Mucosa of descending colon (tissue), 3 donors: ENCODE measurements around the gene PSMG3. TPM values are rescaled to one million over a fixed set of nuclear protein-coding genes. Genes with fewer than 3 reads are reported as not detected.
"Not testable (repeated sequence)": the region's sequence is repeated elsewhere in the genome, so short reads cannot be mapped to it uniquely, and the experiment has no call there.

Source experiments
- ATAC-seq: fragments of 200-7000 bp; cut with Tn5 transposase; one replicate; pipeline ENCODE4 v1.9.1; 2020; ENCODE audit warnings: mild to moderate bottlenecking, moderate library complexity
- DNase-seq, 3 donors: peaks; one replicate each; pipeline ENCODE4 v3.0.0-alpha.2; 2020
- H3K36me3 ChIP-seq: fragments of 200-600 bp; one replicate; pipeline ENCODE4 v1.8.0; 2021; ENCODE audit warnings: low read depth, mild to moderate bottlenecking
- H3K4me1 ChIP-seq: fragments of 200-600 bp; one replicate; pipeline ENCODE4 v1.8.0; 2021; ENCODE audit warnings: low read depth, mild to moderate bottlenecking
- H3K4me3 ChIP-seq: fragments of 200-600 bp; one replicate; pipeline ENCODE4 v1.8.0; 2021; ENCODE audit warnings: mild to moderate bottlenecking
- H3K9me3 ChIP-seq: fragments of 200-600 bp; one replicate; pipeline ENCODE4 v1.8.0; 2021; ENCODE audit warnings: mild to moderate bottlenecking
- CTCF ChIP-seq: fragments of 200-600 bp; IDR thresholded peaks from one replicate; pipeline ENCODE4 v1.8.0; 2022; ENCODE audit warnings: antibody characterized with exemption, mild to moderate bottlenecking
- intact Hi-C, 2 donors: fragments of 100-400 bp; cut with DNase I in 1 of 2; cut with micrococcal nuclease in 1 of 2; formaldehyde crosslinking; loops; one replicate each; pipeline versions ENCODE4 v1.11.0 to v1.11.1; 2022; cut with DNase I, micrococcal nuclease
- total RNA-seq, 3 donors: library from RNA; stranded (reverse); fragmentation: NEBNext Ultra II Directional in 2 of 3; extraction: Animal tissue kit (Norgen Biotek cat#: 25700) in 2 of 3; gene quantifications; one replicate each; pipeline versions ENCODE4 v1.2.1 to v1.2.4, GENCODE V29; 2021 to 2023
- donor health status: DM: no; HTN: no; CAD: no; lungs with moderate emphysema.
- donor health status: DM: no; HTN: no; CAD: no.
- donor health status: DM: no; HTN: yes; CAD: no.

PSMG3 gene
- total RNA-seq, 3 donors from 2014 or later = 22.6 to 26.0 (median 22.9) TPM

GRCh38 chr7:1523844-1524243 is 46.0 kb downstream of the PSMG3 start:
- ATAC-seq (peak; percentile 91), DNase-seq (peak; percentile 66 to 81 (median 69))
- Histone ChIP-seq H3K4me1 (peaks cover 9% of the 10 kb centered on the region), H3K9me3 (peaks cover 3% of the 10 kb centered on the region), H3K36me3 (no peaks in the 10 kb centered on the region), H3K4me3 (no peak overlapping the region)
- TF ChIP-seq CTCF = no peak
- intact Hi-C loops = no loop called here

DNA sequence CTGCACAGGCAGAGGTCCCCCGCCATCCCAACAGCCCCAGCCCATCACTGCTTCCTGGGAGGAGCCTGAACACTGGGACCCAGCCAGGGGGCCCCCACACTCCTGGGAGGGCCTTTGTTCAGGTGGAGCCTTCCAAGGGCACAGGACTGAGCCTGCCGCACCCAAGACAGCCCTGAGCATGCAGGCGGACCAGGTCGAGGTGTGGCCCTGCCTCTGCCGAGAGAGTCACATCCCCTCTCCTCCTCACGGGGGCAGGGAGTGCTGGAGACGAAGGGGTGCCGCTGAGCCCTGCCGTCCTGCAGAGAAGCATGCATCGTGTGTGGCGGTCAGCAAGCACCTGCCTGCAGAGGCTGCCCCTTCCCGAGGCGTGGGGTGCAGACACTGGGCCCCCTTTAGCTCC is 46.6 kb downstream of the PSMG3 start:
- Histone ChIP-seq H3K36me3 (no peaks in the 10 kb centered on the region), H3K4me3 (no peak overlapping the region), H3K9me3 (peaks cover 3% of the 10 kb centered on the region), H3K4me1 (peaks cover 9% of the 10 kb centered on the region)
- ATAC-seq = peak; percentile 95
- DNase-seq = peak; percentile 84 to 89 (median 88)
- no peak for TF ChIP-seq CTCF
- intact Hi-C loops = no loop called here

DNA sequence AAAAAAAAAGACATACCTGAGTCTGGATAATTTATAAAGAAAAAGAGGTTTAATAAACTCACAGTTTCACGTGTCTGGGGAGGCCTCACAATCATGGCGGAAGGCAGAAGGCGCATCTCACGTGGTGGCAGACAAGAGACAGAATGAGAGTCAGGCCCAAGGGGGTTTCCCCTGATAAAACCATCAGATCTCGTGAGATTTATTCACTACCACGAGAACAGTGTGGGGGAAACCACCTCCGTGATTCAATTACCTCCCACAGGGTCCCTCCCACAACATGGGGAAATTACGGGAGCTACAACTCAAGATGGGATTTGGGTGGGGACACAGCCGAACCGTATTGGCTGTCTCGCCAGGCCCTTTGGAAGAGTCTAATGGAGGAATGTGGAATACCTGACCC is 48.4 kb downstream of the PSMG3 start:
- ATAC-seq = no peak
- H3K4me3 ChIP-seq = no peak overlapping the region

DNA sequence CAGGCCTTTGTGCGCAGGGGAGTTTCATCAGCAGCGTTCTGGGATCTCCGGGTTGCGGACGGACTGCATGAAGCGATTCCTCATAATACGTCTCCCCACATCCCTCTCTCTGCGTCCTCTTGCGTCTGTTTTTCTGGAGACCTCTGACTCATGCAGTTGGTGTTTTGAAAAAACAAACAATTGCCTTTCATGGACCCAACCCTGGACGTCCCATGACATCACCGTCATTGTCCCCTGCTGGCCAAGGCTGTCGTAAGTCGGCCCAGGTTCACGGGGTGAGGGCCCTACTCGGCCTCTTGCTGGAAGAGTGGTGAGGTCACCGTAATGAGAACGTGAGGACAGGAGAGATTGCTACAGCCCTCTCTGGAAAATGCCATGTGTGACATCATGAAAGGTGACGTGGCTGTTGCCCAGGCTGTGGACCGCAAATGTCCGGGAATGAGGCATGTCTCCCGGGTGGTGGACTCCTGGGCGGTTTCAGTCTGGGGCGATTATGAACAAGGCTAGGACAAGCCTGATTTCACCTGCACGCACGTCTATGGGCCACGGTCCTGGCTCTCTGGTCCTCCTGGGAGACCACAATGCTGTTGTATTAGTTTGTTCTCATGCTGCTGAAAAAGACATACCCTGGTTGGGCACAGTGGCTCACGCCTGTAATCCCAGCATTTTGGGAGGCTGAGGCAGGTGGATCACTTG is 49.1 kb downstream of the PSMG3 start:
- peaks cover 3% of the 10 kb centered on the region for H3K9me3 ChIP-seq
- no peak for DNase-seq
- H3K4me3 ChIP-seq = no peak overlapping the region
- TF ChIP-seq CTCF = no peak
- intact Hi-C loops = no loop called here
- no peaks in the 10 kb centered on the region for H3K36me3 ChIP-seq
- peaks cover 7% of the 10 kb centered on the region for H3K4me1 ChIP-seq
- no peak for ATAC-seq

More for the DNA sequence above, 48.4 kb downstream of the PSMG3 start:
- intact Hi-C loops = no loop called here
- no peak for TF ChIP-seq CTCF
- H3K4me1 ChIP-seq = peaks cover 8% of the 10 kb centered on the region
- peaks cover 3% of the 10 kb centered on the region for H3K9me3 ChIP-seq
- DNase-seq = no peak
- no peaks in the 10 kb centered on the region for H3K36me3 ChIP-seq

DNA sequence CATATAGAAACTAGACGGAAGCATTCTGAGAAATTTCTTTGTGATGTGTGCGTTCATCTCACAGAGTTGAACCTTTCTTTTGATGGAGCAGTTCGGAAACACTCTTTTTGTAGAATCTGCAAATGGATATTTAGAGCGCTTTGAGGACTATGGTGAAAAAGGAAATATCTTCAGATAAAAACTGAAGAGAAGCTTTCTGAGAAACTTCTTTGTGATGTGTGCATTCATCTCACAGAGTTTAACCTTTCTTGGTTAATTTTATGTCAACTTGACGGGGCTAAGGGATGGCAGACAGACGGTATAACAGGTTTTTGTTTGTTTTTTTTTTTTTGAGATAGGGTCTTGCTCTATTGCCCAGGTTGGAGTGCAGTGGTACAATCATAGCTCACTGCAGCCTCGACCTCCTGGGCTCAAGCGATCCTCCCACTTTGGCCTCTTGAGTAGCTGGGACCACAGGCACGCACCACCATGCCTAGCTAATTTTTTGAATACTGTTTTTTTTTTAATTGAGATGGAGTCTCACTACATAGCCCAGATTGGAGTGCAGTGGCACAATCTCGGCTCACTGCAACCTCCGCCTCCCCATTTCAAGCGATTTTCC is 50.4 kb downstream of the PSMG3 start:
- DNase-seq, intact Hi-C loops, H3K36me3 ChIP-seq, H3K4me3 ChIP-seq, H3K4me1 ChIP-seq, H3K9me3 ChIP-seq, ATAC-seq: not testable (repeated sequence)

Other genes with a start within 250 kb of the PSMG3 start
- gene MICALL2, start 110.6 kb downstream of the PSMG3 start, total RNA-seq = 10 to 100 TPM; 59.9 to 96.2 (median 94.5) TPM
- 10 to 100 TPM; 79.6 to 94.3 (median 88.0) TPM for gene INTS1, start 65.6 kb downstream of the PSMG3 start, total RNA-seq
- 10 to 100 TPM; 43.6 to 66.2 (median 52.2) TPM for gene MAFK, start 39.3 kb downstream of the PSMG3 start, total RNA-seq
- 10 to 100 TPM; 36.7 to 87.9 (median 66.0) TPM for gene TMEM184A, start 13.8 kb downstream of the PSMG3 start, total RNA-seq
- under 1 TPM; 0.26 to 0.44 (median 0.41) TPM for gene ELFN1, start 100.2 kb upstream of the PSMG3 start, total RNA-seq